Measurements from ENCODE around the gene MEFV.

Gene MEFV

GRCh38 chr16:3194792-3195191, 61.6 kb downstream of the MEFV start:
- no peaks in the 10 kb centered on the region for H3K36me3 ChIP-seq (ENCODE audit: control insufficient read depth, insufficient read depth, low read length)
- peaks cover 5% of the 10 kb centered on the region; the same call in 1 of the 2 replicates for H3K4me1 ChIP-seq (ENCODE audit: control insufficient read depth, insufficient read depth, low read length)
- no peak overlapping the region for H3K27ac ChIP-seq (ENCODE audit: low read depth, low read length)
- no peak overlapping the region for H3K9ac ChIP-seq (ENCODE audit: low read depth, low read length)
- H3K4me3 ChIP-seq (ENCODE audit: low read depth, low read length), result no peak overlapping the region
- H3K9me3 ChIP-seq (ENCODE audit: control insufficient read depth, insufficient read depth, low read length), result no peaks in the 10 kb centered on the region
- H3K27me3 ChIP-seq (ENCODE audit: control insufficient read depth, insufficient read depth, low read length), result peaks cover 30% of the 10 kb centered on the region

DNA sequence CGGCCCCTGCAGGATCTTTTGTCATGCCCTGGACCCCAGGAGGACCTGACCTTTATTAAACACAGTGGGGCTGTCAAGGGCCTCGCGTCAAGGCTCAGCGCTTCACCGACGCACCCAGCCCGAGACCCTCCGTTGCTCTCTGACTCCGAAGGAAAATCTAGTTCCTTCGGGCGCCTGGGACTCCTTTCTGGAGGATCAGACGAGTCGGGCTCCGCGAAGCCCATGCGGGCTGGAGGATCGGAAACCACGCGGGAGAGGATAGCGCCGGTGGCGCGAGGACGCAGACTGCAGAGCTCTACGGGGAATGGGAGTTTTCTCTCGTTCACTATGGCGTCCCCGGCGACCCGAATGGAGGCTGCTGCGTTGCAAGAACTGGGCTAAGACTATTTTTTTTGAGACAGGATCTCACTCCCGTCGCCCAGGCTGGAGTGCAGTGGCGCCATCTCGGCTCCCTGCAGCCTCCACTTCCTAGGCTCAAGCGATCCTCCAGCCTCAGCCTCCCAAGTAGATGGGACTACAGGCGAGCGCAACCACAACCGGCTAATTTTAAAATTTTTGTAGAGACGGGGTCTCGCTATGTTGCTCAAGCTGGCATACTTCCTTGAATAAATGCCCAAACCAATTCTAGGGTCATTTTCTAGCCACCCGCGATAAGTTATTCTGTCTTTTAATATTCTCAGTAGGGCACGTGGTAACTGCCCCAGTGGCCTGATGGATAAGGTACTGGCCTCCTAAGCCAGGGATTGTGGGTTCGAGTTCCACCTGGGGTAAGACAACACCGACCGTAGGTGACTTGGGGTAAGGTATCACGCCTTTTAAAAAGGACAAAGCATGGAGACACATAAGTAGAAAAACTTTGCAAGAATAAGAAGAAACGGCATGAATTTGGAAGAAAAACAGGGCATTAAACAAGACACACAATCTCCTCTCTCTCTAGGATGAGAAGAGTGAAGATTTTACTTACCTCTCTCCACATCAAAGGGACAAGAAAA, 62.9 kb downstream of the MEFV start:
- H3K36me3 ChIP-seq (ENCODE audit: control insufficient read depth, insufficient read depth, low read length), result no peaks in the 10 kb centered on the region
- H3K9ac ChIP-seq (ENCODE audit: low read depth, low read length), result no peak overlapping the region
- no peak overlapping the region for H3K27ac ChIP-seq (ENCODE audit: low read depth, low read length)
- peaks cover 7% of the 10 kb centered on the region; the same call in 1 of the 2 replicates for H3K4me1 ChIP-seq (ENCODE audit: control insufficient read depth, insufficient read depth, low read length)
- H3K27me3 ChIP-seq (ENCODE audit: control insufficient read depth, insufficient read depth, low read length), result peaks cover 32% of the 10 kb centered on the region
- peak overlapping the region; percentile 97 for H3K4me3 ChIP-seq (ENCODE audit: low read depth, low read length)
- no peaks in the 10 kb centered on the region for H3K9me3 ChIP-seq (ENCODE audit: control insufficient read depth, insufficient read depth, low read length)

DNA sequence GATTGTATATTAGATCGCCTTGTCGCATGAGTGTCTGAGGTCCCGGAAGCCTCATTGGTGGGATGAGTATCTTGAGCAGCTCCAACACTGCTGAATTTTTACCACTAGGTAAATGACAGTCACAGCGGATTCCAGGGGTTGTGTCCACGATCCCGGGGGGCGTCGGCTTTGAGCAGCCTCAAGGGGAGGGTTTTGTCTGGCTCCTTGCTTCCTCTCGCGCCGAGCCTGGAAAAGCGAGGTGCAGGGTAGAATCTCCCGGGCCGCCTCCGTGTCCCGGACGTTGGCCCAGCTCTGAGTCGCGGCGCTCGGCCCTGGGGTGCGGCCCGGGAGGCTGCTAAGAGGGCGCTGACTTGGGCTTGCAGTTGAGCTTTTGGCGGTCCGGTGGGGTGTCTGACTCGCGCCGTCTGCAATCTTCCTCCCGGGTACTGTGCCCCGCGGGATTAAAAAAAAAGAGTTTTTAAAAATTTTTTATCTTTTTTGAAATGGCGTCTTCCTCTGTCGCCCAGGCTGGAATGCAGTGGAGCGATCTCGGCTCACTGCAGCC, 63.9 kb downstream of the MEFV start:
- no peaks in the 10 kb centered on the region for H3K36me3 ChIP-seq (ENCODE audit: control insufficient read depth, insufficient read depth, low read length)
- H3K27me3 ChIP-seq (ENCODE audit: control insufficient read depth, insufficient read depth, low read length), result peaks cover 32% of the 10 kb centered on the region
- H3K9ac ChIP-seq (ENCODE audit: low read depth, low read length), result no peak overlapping the region
- H3K27ac ChIP-seq (ENCODE audit: low read depth, low read length), result no peak overlapping the region
- H3K4me3 ChIP-seq (ENCODE audit: low read depth, low read length), result peak overlapping the region; percentile 97
- peaks cover 7% of the 10 kb centered on the region; the same call in 1 of the 2 replicates for H3K4me1 ChIP-seq (ENCODE audit: control insufficient read depth, insufficient read depth, low read length)
- H3K9me3 ChIP-seq (ENCODE audit: control insufficient read depth, insufficient read depth, low read length), result no peaks in the 10 kb centered on the region

Measured in HUES48 (cell line).